Stimulated activated naive B cell treated with anti-CD40 and anti-IgM and Interleukin-4, amounts not matched to agents 10 μg/mL and 1 μg/mL and 100 μg/mL, for 72 hours (primary cell): ENCODE data around the gene ELOVL6.
"Not testable (repeated sequence)": the region's sequence is repeated elsewhere in the genome, so short reads cannot be mapped to it uniquely, and the experiment has no call there.

ENCODE experiments used
- ATAC-seq, 2 donors: fragments of 150-1000 bp; cut with Tn5 transposase; replicated peaks; 2 replicates each; pipeline ENCODE4 v1.10.0; 2021; ENCODE audit warnings: moderate library complexity in 1 of 2
- DNase-seq: peaks from one replicate; pipeline ENCODE4 v3.0.0; 2021
- H3K27ac Mint-ChIP-seq: one replicate; pipeline ENCODE4 v1.8.0; 2022; ENCODE audit warnings: mild to moderate bottlenecking, mixed read lengths
- H3K27me3 Mint-ChIP-seq, 2 donors: one replicate each; pipeline ENCODE4 v1.8.0; 2022; ENCODE audit warnings: mixed read lengths in 2 of 2
- H3K36me3 Mint-ChIP-seq, 2 donors: one replicate each; pipeline ENCODE4 v1.8.0; 2022; ENCODE audit warnings: mixed read lengths in 2 of 2, mild to moderate bottlenecking in 1 of 2
- H3K4me1 Mint-ChIP-seq, 2 donors: one replicate each; pipeline ENCODE4 v1.8.0; 2022; ENCODE audit warnings: mixed read lengths in 2 of 2, mild to moderate bottlenecking in 1 of 2
- H3K4me3 Mint-ChIP-seq, 2 donors: one replicate each; pipeline ENCODE4 v1.8.0; 2022; ENCODE audit warnings: mild to moderate bottlenecking in 2 of 2, mixed read lengths in 2 of 2, moderate library complexity in 1 of 2
- H3K9me3 Mint-ChIP-seq, 2 donors: one replicate each; pipeline ENCODE4 v1.8.0; 2022; ENCODE audit warnings: mixed read lengths in 2 of 2, mild to moderate bottlenecking in 1 of 2

The ELOVL6 gene

GRCh38 chr4:110211007-110211769 lies 12.8 kb upstream of the ELOVL6 start:
- H3K4me3 Mint-ChIP-seq: no peak overlapping the region
- H3K9me3 Mint-ChIP-seq: no peaks in the 10 kb centered on the region
- ATAC-seq (peak; percentile 59 to 63), DNase-seq (no peak)
- no peaks in the 10 kb centered on the region for H3K4me1 Mint-ChIP-seq
- peaks cover 0 to under 1% of the 10 kb centered on the region in 2 donors for H3K27me3 Mint-ChIP-seq
- H3K27ac Mint-ChIP-seq: no peak overlapping the region
- H3K36me3 Mint-ChIP-seq: no peaks in the 10 kb centered on the region

GRCh38 chr4:110208419-110208818 lies 10.0 kb upstream of the ELOVL6 start:
- Mint-ChIP-seq H3K36me3 (no peaks in the 10 kb centered on the region), H3K4me3 (no peak overlapping the region), H3K27ac (no peak overlapping the region), H3K9me3 (peaks cover 0 to 2% of the 10 kb centered on the region in 2 donors), H3K27me3 (no peaks in the 10 kb centered on the region), H3K4me1 (no peaks in the 10 kb centered on the region)
- no peak for ATAC-seq
- DNase-seq: no peak

GRCh38 chr4:110207233-110207632 lies 8.8 kb upstream of the ELOVL6 start:
- no peaks in the 10 kb centered on the region for H3K27me3 Mint-ChIP-seq
- ATAC-seq: no peak
- no peaks in the 10 kb centered on the region for H3K36me3 Mint-ChIP-seq
- H3K4me1 Mint-ChIP-seq: no peaks in the 10 kb centered on the region
- H3K4me3 Mint-ChIP-seq: no peak overlapping the region
- peaks cover 0 to 2% of the 10 kb centered on the region in 2 donors for H3K9me3 Mint-ChIP-seq
- H3K27ac Mint-ChIP-seq: no peak overlapping the region
- no peak for DNase-seq

- Mint-ChIP-seq H3K4me1 (peaks cover 3 to 21% of the 10 kb centered on the region in 2 donors), H3K27me3 (no peaks in the 10 kb centered on the region), H3K36me3 (no peaks in the 10 kb centered on the region), H3K4me3 (no peak overlapping the region), H3K27ac (no peak overlapping the region), H3K9me3 (peaks cover 0 to 2% of the 10 kb centered on the region in 2 donors)
- DNase-seq (no peak), ATAC-seq (no peak)
These were observed 3.6 kb upstream of the ELOVL6 start for GRCh38 chr4:110202024-110202423.

GRCh38 chr4:110201502-110201901 lies 3.1 kb upstream of the ELOVL6 start:
- Mint-ChIP-seq H3K36me3 (no peaks in the 10 kb centered on the region), H3K4me1 (peaks cover 3 to 21% of the 10 kb centered on the region in 2 donors), H3K9me3 (peaks cover 0 to 2% of the 10 kb centered on the region in 2 donors), H3K4me3 (no peak overlapping the region), H3K27ac (no peak overlapping the region), H3K27me3 (no peaks in the 10 kb centered on the region)
- DNase-seq (no peak), ATAC-seq (no peak)

GRCh38 chr4:110200689-110201088 lies 2.3 kb upstream of the ELOVL6 start:
- Mint-ChIP-seq H3K36me3 (no peaks in the 10 kb centered on the region), H3K27ac (no peak overlapping the region), H3K4me1 (peaks cover 6 to 25% of the 10 kb centered on the region in 2 donors), H3K4me3 (no peak overlapping the region), H3K27me3 (no peaks in the 10 kb centered on the region), H3K9me3 (peaks cover 0 to 2% of the 10 kb centered on the region in 2 donors)
- ATAC-seq (no peak), DNase-seq (no peak)

GRCh38 chr4:110198049-110198434 lies 373 bp downstream of the ELOVL6 start:
- Mint-ChIP-seq H3K27me3 (no peaks in the 10 kb centered on the region), H3K27ac (peak overlapping the region; percentile 95), H3K36me3 (no peaks in the 10 kb centered on the region), H3K4me1 (peaks cover 12 to 41% of the 10 kb centered on the region in 2 donors), H3K4me3 (peak overlapping the region; percentile 88 to 94), H3K9me3 (no peaks in the 10 kb centered on the region)
- no peak for ATAC-seq
- no peak for DNase-seq

GRCh38 chr4:110197529-110198042 lies 829 bp downstream of the ELOVL6 start:
- H3K4me3 Mint-ChIP-seq: peak overlapping the region; percentile 88 to 94
- H3K4me1 Mint-ChIP-seq: peaks cover 12 to 41% of the 10 kb centered on the region in 2 donors
- no peaks in the 10 kb centered on the region for H3K36me3 Mint-ChIP-seq
- ATAC-seq: peak; percentile 4 to 31
- H3K27ac Mint-ChIP-seq: peak overlapping the region; percentile 95
- no peaks in the 10 kb centered on the region for H3K9me3 Mint-ChIP-seq
- DNase-seq: peak; percentile 26
- no peaks in the 10 kb centered on the region for H3K27me3 Mint-ChIP-seq

GRCh38 chr4:110196871-110197528 lies 1.4 kb downstream of the ELOVL6 start:
- DNase-seq: peak; percentile 56
- peak; percentile 59 to 65 for ATAC-seq
- peak overlapping the region; percentile 95 for H3K27ac Mint-ChIP-seq
- peak overlapping the region; percentile 88 to 94 for H3K4me3 Mint-ChIP-seq
- H3K36me3 Mint-ChIP-seq: no peaks in the 10 kb centered on the region
- peaks cover 12 to 41% of the 10 kb centered on the region in 2 donors for H3K4me1 Mint-ChIP-seq
- no peaks in the 10 kb centered on the region for H3K27me3 Mint-ChIP-seq
- H3K9me3 Mint-ChIP-seq: no peaks in the 10 kb centered on the region

- Mint-ChIP-seq H3K4me3 (peak overlapping the region; percentile 88 to 94), H3K27me3 (no peaks in the 10 kb centered on the region), H3K4me1 (peaks cover 12 to 41% of the 10 kb centered on the region in 2 donors), H3K9me3 (no peaks in the 10 kb centered on the region), H3K36me3 (no peaks in the 10 kb centered on the region), H3K27ac (peak overlapping the region; percentile 94)
- DNase-seq (peak; percentile 33), ATAC-seq (peak; percentile 52)
These were observed 2.1 kb downstream of the ELOVL6 start for GRCh38 chr4:110196206-110196870.

GRCh38 chr4:110195561-110196205 lies 2.7 kb downstream of the ELOVL6 start:
- H3K4me1 Mint-ChIP-seq: peaks cover 12 to 41% of the 10 kb centered on the region in 2 donors
- DNase-seq: no peak
- peak overlapping the region; percentile 94 for H3K27ac Mint-ChIP-seq
- no peaks in the 10 kb centered on the region for H3K9me3 Mint-ChIP-seq
- H3K27me3 Mint-ChIP-seq: no peaks in the 10 kb centered on the region
- H3K4me3 Mint-ChIP-seq: peak overlapping the region; percentile 88 to 94
- H3K36me3 Mint-ChIP-seq: no peaks in the 10 kb centered on the region
- peak; percentile 11 to 12 for ATAC-seq

GRCh38 chr4:110193822-110194761 lies 4.3 kb downstream of the ELOVL6 start:
- Mint-ChIP-seq H3K9me3 (no peaks in the 10 kb centered on the region), H3K36me3 (no peaks in the 10 kb centered on the region), H3K27me3 (no peaks in the 10 kb centered on the region), H3K4me3 (peak overlapping the region in 1 of 2 donors; percentile 35), H3K4me1 (peaks cover 12 to 40% of the 10 kb centered on the region in 2 donors), H3K27ac (no peak overlapping the region)
- ATAC-seq (peak; percentile 70 to 74), DNase-seq (peak; percentile 62)

- H3K27ac Mint-ChIP-seq, DNase-seq, H3K27me3 Mint-ChIP-seq, H3K36me3 Mint-ChIP-seq, H3K9me3 Mint-ChIP-seq, ATAC-seq, H3K4me3 Mint-ChIP-seq: not testable (repeated sequence)
- peaks cover 9 to 31% of the 10 kb centered on the region in 2 donors for H3K4me1 Mint-ChIP-seq
These were observed 5.1 kb downstream of the ELOVL6 start for GRCh38 chr4:110193287-110193686.
